H9 (cell line): ENCODE data around the gene OR10P1. TPM values are rescaled to one million over a fixed set of nuclear protein-coding genes. Genes with fewer than 3 reads are reported as not detected.

Experiments
- DNase-seq: peaks from one replicate; pipeline ENCODE4 v3.0.0-alpha.2; 2017
- H2AFZ ChIP-seq: one replicate; pipeline ENCODE4 v1.6.1; 2013; ENCODE audit warnings: mild to moderate bottlenecking, low read length, control low read depth, moderate library complexity
- H2AK5ac ChIP-seq: 2 replicates; pipeline ENCODE4 v1.6.1; 2013; ENCODE audit warnings: low read length, control low read depth, mixed read lengths; ENCODE audit not compliant: insufficient read length
- H2BK120ac ChIP-seq: one replicate; pipeline ENCODE4 v1.6.1; 2013; ENCODE audit warnings: low read depth, mild to moderate bottlenecking, low read length, control low read depth, inconsistent platforms; ENCODE audit not compliant: poor library complexity, severe bottlenecking
- H2BK12ac ChIP-seq: 2 replicates; pipeline ENCODE4 v1.6.1; 2013; ENCODE audit warnings: low read length, control low read depth, mixed read lengths, low read depth; ENCODE audit not compliant: insufficient read length
- H2BK15ac ChIP-seq: 2 replicates; pipeline ENCODE4 v1.6.1; 2013; ENCODE audit warnings: low read depth, low read length, control low read depth
- H2BK20ac ChIP-seq: one replicate; pipeline ENCODE4 v1.6.1; 2013; ENCODE audit warnings: low read depth, mild to moderate bottlenecking, low read length, control low read depth, inconsistent platforms; ENCODE audit not compliant: poor library complexity, severe bottlenecking
- H2BK5ac ChIP-seq: 2 replicates; pipeline ENCODE4 v1.6.1; 2013; ENCODE audit warnings: low read length, control low read depth, mixed read lengths; ENCODE audit not compliant: insufficient read length
- H3K14ac ChIP-seq: 2 replicates; pipeline ENCODE4 v1.6.1; 2013; ENCODE audit warnings: low read length, control low read depth; ENCODE audit not compliant: insufficient read depth
- H3K18ac ChIP-seq: 2 replicates; pipeline ENCODE4 v1.6.1; 2013; ENCODE audit warnings: low read depth, mild to moderate bottlenecking, mixed read lengths, low read length, control low read depth; ENCODE audit not compliant: insufficient read length
- H3K23ac ChIP-seq: 2 replicates; pipeline ENCODE4 v1.6.1; 2013; ENCODE audit warnings: low read length, control low read depth, mixed read lengths, low read depth; ENCODE audit not compliant: insufficient read length
- H3K23me2 ChIP-seq: 2 replicates; pipeline ENCODE4 v1.6.1; 2013; ENCODE audit warnings: low read depth, mild to moderate bottlenecking, mixed read lengths, low read length, control low read depth; ENCODE audit not compliant: insufficient read length, poor library complexity, severe bottlenecking
- H3K27ac ChIP-seq: 2 replicates; pipeline ENCODE4 v1.5.1; 2013; ENCODE audit warnings: low read length, control low read depth, mixed read lengths, low read depth; ENCODE audit not compliant: insufficient read length
- H3K27me3 ChIP-seq: 2 replicates; pipeline ENCODE4 v1.6.1; 2013; ENCODE audit warnings: low read length, control low read depth, inconsistent platforms; ENCODE audit not compliant: insufficient read depth
- H3K4ac ChIP-seq: 2 replicates; pipeline ENCODE4 v1.6.1; 2013; ENCODE audit warnings: low read depth, mild to moderate bottlenecking, control low read depth, inconsistent platforms, low read length, moderate library complexity
- H3K4me1 ChIP-seq: 2 replicates; pipeline ENCODE4 v1.6.1; 2013; ENCODE audit warnings: low read length, control low read depth, inconsistent platforms; ENCODE audit not compliant: insufficient read depth
- H3K4me2 ChIP-seq: 2 replicates; pipeline ENCODE4 v1.6.1; 2013; ENCODE audit warnings: low read length, control low read depth, mixed read lengths; ENCODE audit not compliant: insufficient read length, insufficient read depth
- H3K56ac ChIP-seq: 2 replicates; pipeline ENCODE4 v1.6.1; 2013; ENCODE audit warnings: low read depth, mild to moderate bottlenecking, mixed read lengths, low read length, control low read depth; ENCODE audit not compliant: insufficient read length
- H3K79me1 ChIP-seq: 2 replicates; pipeline ENCODE4 v1.6.1; 2013; ENCODE audit warnings: low read depth, mild to moderate bottlenecking, moderate library complexity, low read length, control low read depth, inconsistent platforms; ENCODE audit not compliant: insufficient read depth, poor library complexity, severe bottlenecking
- H3K79me2 ChIP-seq: 2 replicates; pipeline ENCODE4 v1.6.1; 2013; ENCODE audit warnings: low read length, control low read depth, inconsistent platforms; ENCODE audit not compliant: insufficient read depth
- H3K9ac ChIP-seq: 2 replicates; pipeline ENCODE4 v1.6.1; 2013; ENCODE audit warnings: low read length, control low read depth, mixed read lengths; ENCODE audit not compliant: insufficient read length; ENCODE audit errors: extremely low read depth
- H3K9me3 ChIP-seq: one replicate; pipeline ENCODE4 v1.6.1; 2013; ENCODE audit warnings: low read depth, low read length, inconsistent platforms; ENCODE audit not compliant: control insufficient read depth
- H3T11ph ChIP-seq: one replicate; pipeline ENCODE4 v1.6.1; 2013; ENCODE audit warnings: mild to moderate bottlenecking, low read length, control low read depth, inconsistent platforms
- H4K20me1 ChIP-seq: one replicate; pipeline ENCODE4 v1.6.1; 2013; ENCODE audit not compliant: control insufficient read depth, insufficient read length, insufficient read depth
- H4K5ac ChIP-seq: 2 replicates; pipeline ENCODE4 v1.6.1; 2013; ENCODE audit warnings: low read depth, mild to moderate bottlenecking, mixed read lengths, low read length, control low read depth; ENCODE audit not compliant: insufficient read length
- H4K8ac ChIP-seq: replicated peaks from 2 replicates; pipeline ENCODE4 v1.6.1; 2013; ENCODE audit warnings: low read length, control low read depth, mixed read lengths, low read depth; ENCODE audit not compliant: insufficient read length
- H4K91ac ChIP-seq: 2 replicates; pipeline ENCODE4 v1.6.1; 2013; ENCODE audit warnings: low read depth, mild to moderate bottlenecking, moderate library complexity, mixed read lengths, low read length, control low read depth; ENCODE audit not compliant: insufficient read length
- H3K27ac Mint-ChIP-seq, 3 experiments: 2 replicates in 2 of 3; 3 replicates in 1 of 3; pipeline ENCODE4 v1.8.0; 2020 to 2021; ENCODE audit warnings: mixed read lengths in 3 of 3, mild to moderate bottlenecking in 1 of 3, moderate library complexity in 1 of 3
- H3K27me3 Mint-ChIP-seq: 2 replicates; pipeline ENCODE4 v1.8.0; 2021; ENCODE audit warnings: low read depth, mild to moderate bottlenecking, moderate library complexity, mixed read lengths
- H3K36me3 Mint-ChIP-seq, 3 experiments: 2 replicates in 2 of 3; 3 replicates in 1 of 3; pipeline ENCODE4 v1.8.0; 2020 to 2021; ENCODE audit warnings: low read depth in 3 of 3, mixed read lengths in 3 of 3; ENCODE audit not compliant: insufficient read depth in 1 of 3
- H3K4me1 Mint-ChIP-seq, 2 experiments: 2 replicates each; pipeline ENCODE4 v1.8.0; 2020; ENCODE audit warnings: mixed read lengths in 2 of 2
- H3K4me3 Mint-ChIP-seq, 2 experiments: 2 replicates in 1 of 2; 3 replicates in 1 of 2; pipeline ENCODE4 v1.8.0; 2020 to 2021; ENCODE audit warnings: mild to moderate bottlenecking in 2 of 2, mixed read lengths in 2 of 2, moderate library complexity in 1 of 2
- H3K9me3 Mint-ChIP-seq, 2 experiments: 2 replicates in 1 of 2; 3 replicates in 1 of 2; pipeline ENCODE4 v1.8.0; 2020; ENCODE audit warnings: mild to moderate bottlenecking in 2 of 2, mixed read lengths in 2 of 2, moderate library complexity in 1 of 2
- CTCF ChIP-seq: fragments of 200-600 bp; sonication (generic); conservative IDR thresholded peaks from 3 replicates; pipeline ENCODE4 v1.8.0; 2021; ENCODE audit warnings: antibody characterized with exemption, mild to moderate bottlenecking
- WGBS: extraction: QIAGEN DNeasy Blood & Tissue Kit; methylation state at CpG from one replicate; pipeline ENCODE4 v1.1.7; 2013; ENCODE audit warnings: missing lambda C conversion rate, low lambda C conversion rate, mixed read lengths; ENCODE audit not compliant: insufficient read length; ENCODE audit errors: extremely low coverage; 5-methylcytosine and 5-hydroxymethylcytosine counted together
- total RNA-seq: library from RNA; stranded (reverse); gene quantifications from 2 replicates; pipeline ENCODE4 v1.2.1, GENCODE V29; 2021

The OR10P1 gene
- total RNA-seq, 1 experiment from 2014 or later: not detected

DNA sequence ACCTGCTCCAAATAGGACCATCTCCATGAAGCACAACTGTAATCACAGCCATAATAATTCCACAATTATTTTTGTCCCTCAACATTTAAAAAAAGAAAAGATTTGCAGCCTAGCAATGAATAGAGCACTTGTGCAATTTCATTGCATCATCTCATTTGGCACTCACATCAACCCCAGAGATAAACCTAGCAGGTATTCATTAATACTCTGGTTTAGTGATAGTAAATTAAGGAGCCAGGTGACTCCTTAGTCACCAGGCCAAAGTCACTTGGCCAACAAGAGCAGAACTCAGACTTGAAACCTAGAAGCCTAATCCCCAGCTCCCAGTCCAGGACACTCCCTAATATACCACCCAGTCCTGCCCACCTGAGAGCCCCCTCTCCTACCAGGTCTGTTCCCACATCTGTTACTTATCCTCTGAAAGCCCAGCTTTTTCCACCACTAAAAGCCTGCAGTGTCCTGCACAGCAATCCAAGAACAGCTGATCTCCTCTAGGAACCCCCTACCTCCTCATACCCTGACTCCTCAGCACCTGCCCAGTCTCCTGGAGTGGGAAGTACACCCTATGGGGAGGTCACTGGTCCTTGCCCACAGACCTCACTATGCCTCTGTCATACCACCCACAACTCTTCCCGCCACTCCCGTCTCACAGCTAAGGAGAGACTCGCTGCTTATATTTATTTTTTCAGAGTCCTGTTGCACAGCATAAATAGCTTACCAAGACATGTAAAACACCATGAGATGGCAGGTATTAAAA, 22.1 kb downstream of the OR10P1 start:
- H2AK5ac ChIP-seq: no peak overlapping the region
- no peak overlapping the region for H2BK15ac ChIP-seq
- H4K91ac ChIP-seq: no peak overlapping the region
- no peak overlapping the region for H4K5ac ChIP-seq
- H2BK120ac ChIP-seq: no peak overlapping the region
- WGBS: no CpG with 5 or more reads among the region's 3 CpGs
- no peak overlapping the region for H4K8ac ChIP-seq
- no peak for DNase-seq
- H3K27me3 ChIP-seq: no peaks in the 10 kb centered on the region
- Mint-ChIP-seq H3K27ac (peak overlapping the region in 1 of 3 experiments; percentile 45; a peak in 1 of 7 replicates), H3K36me3 (no peaks in the 10 kb centered on the region), H3K27me3 (peaks cover 21% of the 10 kb centered on the region), H3K4me1 (no peaks in the 10 kb centered on the region), H3K9me3 (no peaks in the 10 kb centered on the region), H3K4me3 (no peak overlapping the region)
- H3K23me2 ChIP-seq: no peaks in the 10 kb centered on the region
- no peak overlapping the region for H2AFZ ChIP-seq
- no peak overlapping the region for H2BK5ac ChIP-seq
- H3K9me3 ChIP-seq: no peaks in the 10 kb centered on the region
- H3K14ac ChIP-seq: no peak overlapping the region
- no peaks in the 10 kb centered on the region for H3K79me1 ChIP-seq
- H2BK12ac ChIP-seq: no peak overlapping the region
- H4K20me1 ChIP-seq: no peaks in the 10 kb centered on the region
- no peak overlapping the region for H3K23ac ChIP-seq
- no peak for TF ChIP-seq CTCF
- no peak overlapping the region for H3K4me2 ChIP-seq
- H3K4me1 ChIP-seq: no peaks in the 10 kb centered on the region
- no peak overlapping the region for H3K9ac ChIP-seq
- H3K79me2 ChIP-seq: no peaks in the 10 kb centered on the region
- no peak overlapping the region for H3T11ph ChIP-seq
- H2BK20ac ChIP-seq: no peak overlapping the region
- no peak overlapping the region for H3K56ac ChIP-seq
- H3K18ac ChIP-seq: no peak overlapping the region
- H3K4ac ChIP-seq: no peak overlapping the region
- no peak overlapping the region for H3K27ac ChIP-seq
